Left renal cortex interstitium (tissue), 4 donors: ENCODE results near the gene AAMDC. TPM values are rescaled to one million over a fixed set of nuclear protein-coding genes. Genes with fewer than 3 reads are reported as not detected.
A peak's percentile ranks its signal among the peaks of the same experiment; 100 is the strongest.

Experiments used
- DNase-seq, 4 donors: peaks; one replicate each; pipeline ENCODE4 v3.0.0-alpha.2; 2013; ENCODE audit warnings: low read depth in 4 of 4, low spot score in 2 of 4, missing footprints in 1 of 4
- polyA plus RNA-seq, 4 donors: library from polyadenylated mRNA; unstranded; fragments of 120-200 nt; gene quantifications; one replicate each; pipeline ENCODE4 v1.2.1, GENCODE V29; 2013; ENCODE audit not compliant: insufficient read length in 4 of 4

AAMDC gene
- 10 to 100 TPM; 45.0 to 58.9 (median 50.3) TPM for polyA plus RNA-seq

DNA sequence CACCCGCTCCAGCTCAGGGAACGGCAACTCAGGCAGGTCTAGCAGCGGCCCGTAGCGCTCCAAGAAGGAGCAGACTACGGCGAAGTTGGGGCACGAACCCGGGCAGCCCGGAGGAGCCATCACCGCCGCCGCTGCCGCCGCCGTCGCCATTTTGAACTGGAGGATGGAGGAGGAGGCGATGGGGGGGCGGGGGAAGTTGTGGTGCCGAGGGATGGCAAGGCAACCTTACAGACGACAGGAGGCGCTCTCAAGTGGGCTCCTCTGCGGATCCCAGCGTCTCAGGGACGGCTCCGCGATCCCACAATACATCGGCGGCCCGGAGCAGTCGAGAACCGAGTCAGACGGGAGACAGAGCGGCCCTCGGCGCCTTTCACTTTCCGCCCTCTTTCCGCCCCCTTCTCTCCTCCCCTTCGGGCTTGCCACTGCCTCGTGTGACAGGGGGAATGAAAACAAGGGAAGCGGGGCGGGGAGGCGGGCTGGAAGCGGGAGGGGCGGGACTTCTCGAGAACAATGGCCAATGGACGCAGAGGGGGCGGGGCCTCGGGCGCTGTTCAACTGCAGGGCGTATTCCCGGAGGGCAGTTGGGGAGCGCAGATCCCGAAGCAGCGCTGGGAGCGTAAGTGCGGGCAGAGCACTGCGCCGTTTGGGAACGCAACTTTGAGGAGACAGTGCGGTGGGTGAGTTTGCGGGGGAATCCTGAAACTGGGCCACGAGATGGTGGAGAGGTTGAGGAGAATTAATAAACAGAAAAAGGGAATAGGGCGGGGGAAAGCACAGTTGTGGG is at the start of gene AAMDC, which contains the start of gene RSF1:
Gene AAMDC, plus strand, starts transcription at position 580 of the 784 bp plus-strand sequence. CDS start 21,353 bp downstream, outside the sequence.
Gene RSF1, minus strand, starts transcription at position 158 of the 784 bp plus-strand sequence. Its CDS starts 8 bp downstream, at position 150.
- DNase-seq: peak; percentile 94 to 97 (median 97)

DNA sequence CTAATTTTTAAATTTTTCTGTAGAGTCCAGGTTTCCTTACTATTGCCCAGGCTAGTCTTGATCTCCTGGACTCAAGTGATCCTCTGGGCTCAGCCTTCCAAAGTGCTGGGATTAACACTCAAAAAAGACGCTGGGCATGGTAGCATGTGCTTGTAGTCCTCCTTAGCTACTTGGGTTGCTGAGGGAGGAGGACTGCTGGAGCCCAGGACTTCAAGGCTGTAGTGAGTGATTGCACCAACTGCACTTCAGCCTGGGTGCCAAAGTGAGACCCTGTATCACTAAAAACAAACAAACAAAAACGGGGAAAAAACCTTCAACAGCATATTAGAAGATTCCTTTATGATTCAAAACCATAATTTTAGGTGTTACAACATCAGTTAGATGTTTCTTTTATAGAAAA is 45.0 kb upstream of the AAMDC start:
- no peak for DNase-seq

DNA sequence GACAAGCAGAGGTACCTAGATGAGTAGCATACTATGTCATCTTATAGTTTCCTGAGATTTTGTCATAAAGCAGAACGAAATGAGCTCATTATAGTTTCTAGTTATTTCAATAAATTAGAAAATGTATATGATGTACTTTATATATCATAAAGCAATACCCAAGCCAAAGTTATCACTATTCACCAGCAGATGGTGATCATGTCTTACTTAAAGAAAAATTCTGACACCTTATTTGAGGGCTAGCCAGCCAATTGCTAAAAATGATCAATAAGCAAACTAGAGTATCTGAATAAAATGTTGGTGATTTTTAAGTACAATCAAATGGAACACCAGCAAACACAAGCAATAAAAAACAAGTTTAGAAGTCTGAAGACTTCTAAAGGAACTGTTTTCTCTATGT is 44.5 kb upstream of the AAMDC start:
- DNase-seq: no peak

DNA sequence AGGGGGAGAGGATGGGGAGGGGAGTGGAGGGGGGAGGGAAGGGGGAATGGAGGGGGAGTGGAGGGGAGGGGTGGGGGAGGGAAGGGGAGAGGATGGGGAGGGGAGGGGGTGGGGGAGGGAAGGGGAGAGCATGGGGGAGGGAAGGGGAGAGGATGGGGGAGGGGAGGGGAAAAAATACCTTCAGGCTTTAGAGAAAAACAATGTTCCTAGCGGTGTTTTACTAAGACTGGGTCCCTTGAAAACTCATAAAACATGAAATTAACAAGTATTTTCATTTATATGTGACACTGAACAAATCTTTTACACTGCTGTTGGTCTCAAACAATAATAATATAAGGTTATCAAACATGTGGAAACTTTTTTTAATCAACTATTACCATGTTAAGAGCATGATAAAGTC is 42.8 kb upstream of the AAMDC start:
- DNase-seq: no peak

DNA sequence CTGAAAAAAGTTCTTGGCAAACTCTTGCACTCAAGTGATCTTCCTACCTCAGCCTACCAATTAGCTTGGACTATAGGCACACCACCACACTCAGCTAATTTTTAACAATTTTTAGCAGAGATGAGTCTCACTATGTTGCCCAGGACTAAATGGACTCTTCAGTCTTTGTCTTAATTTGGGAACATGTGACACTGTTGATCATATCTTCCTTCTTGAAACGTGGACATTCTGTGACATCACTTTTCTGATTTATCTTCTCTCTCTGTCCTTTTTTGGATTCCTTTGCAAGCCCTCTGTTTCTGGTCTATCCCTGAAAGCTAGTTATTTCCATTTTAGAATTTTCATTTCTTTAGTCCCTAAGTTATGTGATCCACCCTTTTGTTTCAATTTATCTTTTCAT is 42.4 kb upstream of the AAMDC start:
- no peak for DNase-seq

DNA sequence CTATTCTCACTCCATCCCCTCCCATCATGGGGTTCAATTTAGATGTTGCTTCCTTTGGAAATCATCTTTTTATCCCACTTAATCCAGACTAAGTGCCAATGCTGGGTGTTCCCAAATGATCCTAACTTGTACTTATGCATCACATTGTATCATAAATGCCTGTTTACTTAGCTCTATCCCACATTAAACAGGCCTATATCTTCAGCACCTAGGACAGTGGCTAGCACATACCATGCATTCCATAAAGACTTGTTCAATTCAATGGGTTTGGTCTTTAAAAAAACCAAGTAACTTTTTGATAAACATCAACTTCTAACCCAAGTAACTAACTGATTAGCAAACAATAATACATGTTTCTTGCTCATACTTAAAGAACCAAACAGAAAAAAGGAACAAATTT is 41.0 kb upstream of the AAMDC start:
- peak in 2 of 4 donors; percentile 5 to 13 for DNase-seq

DNA sequence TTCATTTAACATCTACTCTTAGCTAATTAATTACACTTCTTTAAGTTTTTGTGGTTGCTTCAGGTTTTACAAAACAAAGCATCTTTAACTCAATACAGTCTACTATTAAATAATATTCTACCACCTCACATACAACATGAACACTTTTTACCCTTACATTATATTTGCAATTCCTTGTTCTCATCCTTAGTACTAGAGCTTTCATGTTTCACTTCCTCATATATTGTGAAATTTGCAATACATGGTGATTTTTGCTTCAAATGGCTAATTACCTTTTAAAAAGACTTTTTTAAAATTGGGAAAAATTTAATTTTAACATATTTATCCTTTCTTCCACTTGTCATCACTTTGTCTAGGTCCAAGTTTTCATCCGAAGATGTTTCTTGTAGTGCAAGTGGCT is 37.9 kb upstream of the AAMDC start:
- DNase-seq: no peak

DNA sequence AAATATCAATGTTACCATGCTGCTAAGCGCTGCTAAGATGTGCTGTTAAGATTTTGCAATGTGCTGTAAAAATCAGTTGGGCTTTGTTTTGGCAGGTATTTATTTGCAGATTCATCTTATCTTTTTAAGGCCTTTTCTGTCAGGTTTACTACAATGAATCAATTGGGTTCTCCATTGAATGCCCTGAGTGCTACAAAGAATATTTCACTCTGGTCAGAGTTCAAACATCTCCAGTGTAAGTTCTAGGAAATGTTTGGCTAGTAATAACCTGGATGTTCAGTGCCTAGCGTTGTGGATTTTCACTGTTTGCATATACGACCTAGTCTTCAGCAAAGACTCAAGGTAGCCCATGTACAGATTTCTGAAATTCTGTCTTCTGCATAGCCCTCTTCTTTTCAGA is 36.4 kb upstream of the AAMDC start:
- DNase-seq: no peak

DNA sequence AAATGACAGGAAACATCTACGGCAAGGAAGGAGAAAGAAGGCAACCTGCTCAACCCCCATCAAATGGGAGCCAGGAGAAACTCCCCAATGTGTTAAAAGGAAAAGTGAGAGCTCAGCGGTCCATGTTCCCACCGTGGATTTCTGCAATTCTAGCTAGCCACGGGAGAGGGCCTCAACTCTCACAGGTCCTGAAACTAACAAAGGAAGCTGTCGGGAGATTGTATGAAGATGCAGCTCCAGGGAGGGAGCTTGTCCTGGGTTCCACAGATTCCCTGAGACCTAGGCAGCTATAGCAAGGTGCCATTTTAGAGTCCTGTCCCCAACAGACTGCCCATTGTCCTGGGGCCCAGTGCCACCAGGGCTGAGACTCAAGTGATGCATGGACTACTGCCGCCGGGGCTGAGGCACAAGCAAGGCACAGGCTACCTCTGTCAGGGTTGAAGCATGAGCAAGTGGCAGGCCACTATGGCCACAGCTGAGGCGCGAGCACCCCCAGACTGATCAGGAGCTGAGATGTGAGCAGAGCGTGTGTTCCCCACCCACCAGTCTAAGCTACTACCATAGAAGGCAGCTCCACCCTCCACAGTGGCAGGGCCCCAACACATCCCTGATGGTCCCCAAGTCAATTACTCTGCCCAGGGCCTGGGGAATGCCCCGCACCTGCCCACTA is 31.7 kb upstream of the AAMDC start:
- DNase-seq: no peak

DNA sequence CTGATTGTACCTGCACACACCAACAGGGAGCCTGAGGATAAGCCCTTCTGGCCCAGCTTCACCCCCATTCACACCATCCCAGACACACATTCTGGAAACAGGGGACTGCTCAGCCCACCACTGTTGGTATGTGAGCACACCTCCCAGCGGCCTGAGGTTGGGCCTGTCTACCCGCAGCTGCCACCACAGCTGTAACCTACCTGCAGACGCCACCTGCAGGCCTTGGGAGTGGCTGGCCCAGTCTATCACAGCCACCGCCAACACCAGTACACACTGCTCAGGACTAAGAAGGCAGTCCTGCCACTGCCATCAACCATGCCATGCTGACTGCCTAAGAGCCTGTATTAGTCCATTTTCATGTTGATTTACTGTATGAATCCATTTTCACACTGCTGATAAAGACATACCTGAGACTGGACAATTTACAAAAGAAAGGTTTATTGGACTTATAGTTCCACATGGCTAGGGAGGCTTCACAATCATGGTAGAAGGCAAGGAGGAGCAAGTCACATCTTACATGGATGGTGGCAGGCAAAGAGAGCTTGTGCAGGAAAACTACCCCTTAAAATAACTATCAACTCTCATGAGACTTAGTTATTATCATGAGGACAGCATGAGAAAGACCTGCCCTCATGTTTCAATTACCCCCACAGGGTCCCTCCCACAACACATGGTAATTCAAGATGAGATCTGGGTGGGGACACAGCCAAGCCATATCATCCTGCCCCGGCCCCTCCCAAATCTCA is 31.0 kb upstream of the AAMDC start:
- DNase-seq: no peak

DNA sequence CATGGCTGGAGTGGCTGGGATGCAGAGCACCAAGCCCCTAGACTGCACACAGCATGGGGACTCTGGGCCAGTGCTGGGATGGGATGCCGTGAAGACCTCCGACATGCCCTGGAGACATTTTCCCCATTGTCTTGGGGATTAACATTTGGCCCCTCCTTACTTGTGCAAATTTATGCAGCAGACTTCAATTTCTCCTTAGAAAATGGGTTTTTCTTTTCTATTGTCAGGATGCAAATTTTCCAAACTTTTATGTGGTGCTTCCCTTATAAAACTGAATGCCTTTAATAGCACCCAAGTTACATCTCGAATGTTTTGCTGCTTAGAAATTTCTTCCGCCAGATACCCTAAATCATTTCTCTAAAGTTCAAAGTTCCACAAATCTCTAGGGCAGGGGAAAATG is 29.6 kb upstream of the AAMDC start:
- DNase-seq: no peak

DNA sequence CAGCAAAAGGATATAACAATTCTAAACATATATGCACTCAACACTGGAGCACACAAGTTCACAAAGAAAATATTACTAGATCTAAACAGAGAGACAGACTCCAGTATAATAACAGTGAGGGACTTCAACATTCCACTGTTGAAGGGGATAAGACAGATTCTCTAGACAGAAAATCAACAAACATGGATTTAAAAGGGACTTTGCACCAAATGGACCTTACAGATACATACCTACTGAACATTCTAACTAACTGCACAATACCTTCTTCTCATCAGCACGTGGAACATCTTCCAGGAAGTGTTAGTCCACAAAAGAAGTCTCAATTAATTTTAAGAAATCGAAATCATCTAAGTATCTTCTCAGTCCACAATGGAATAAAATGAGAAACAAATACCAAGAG is 27.0 kb upstream of the AAMDC start:
- no peak for DNase-seq

DNA sequence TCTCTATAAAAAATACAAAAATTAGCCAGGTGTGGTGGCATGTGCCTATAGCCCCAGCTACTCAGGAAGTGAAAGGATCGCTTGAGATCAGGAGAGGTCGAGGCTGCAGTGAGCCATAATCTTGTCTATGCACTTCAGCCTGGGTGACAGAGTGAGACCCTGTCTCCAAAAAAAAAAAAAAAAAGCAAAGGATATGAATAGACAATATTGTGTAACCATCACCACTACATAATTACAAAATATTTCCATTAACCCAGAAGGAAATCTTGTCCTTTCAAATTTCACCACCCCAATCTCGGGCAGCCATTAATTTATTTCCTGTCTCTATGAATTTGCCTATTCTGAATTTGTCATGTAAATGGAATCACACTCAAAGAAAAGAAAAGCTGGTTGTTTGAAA is 21.6 kb upstream of the AAMDC start:
- DNase-seq: no peak

DNA sequence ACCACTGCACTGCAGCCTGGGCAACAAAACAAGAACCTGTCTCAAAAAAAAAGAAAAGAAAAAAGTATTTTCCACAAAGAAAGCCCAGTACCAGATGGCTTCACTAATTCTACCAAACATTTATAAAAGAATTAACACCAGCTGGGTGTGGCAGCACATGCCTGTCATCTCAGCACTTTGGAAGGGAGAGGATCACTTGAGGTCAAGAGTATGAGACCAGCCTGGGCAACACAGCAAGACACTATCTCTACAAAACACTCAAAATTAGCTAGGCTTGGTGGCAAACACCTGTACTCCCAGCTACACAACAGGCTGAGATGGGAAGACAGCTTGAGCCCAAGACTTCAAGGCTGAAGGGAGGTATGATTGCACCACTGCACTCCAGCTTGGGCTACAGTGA is 20.5 kb upstream of the AAMDC start:
- DNase-seq: no peak

DNA sequence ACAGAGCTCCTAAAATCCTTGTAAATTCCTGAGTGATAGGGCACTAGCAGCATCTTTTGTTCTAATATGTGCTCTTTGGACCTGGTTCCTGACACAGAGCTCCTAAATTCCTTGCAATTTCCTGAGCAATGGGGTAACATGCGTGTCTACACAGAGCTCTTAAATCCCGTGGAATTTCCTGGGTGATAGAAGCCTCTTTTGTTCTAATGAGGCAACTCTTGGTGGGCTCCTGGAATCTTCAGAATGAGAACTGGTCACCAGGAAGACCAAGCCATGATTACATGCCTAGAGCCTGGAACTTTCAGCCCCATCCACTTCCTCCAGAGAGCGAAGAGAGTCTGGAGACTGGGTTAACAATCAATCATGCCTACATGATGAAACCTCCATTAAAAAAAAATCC is 19.5 kb upstream of the AAMDC start:
- no peak for DNase-seq

DNA sequence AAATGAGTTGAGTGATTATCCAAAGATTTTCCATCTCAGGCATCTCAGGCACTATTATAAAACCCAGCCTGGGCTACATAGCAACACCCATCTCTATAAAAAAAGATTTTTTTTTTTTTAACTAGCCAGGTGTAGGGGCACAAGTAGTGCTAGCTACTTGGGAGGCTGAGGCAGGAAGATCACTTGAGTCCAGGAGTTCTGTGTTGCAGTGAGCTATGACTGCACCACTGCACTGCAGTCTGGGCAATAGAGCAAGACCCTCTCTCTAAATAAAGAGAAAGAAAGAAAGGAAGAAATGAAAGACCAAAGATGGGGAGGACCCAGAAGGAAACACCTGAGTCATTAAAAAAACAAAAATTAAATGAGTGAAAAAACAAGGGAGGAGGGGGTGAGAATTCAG is 14.5 kb upstream of the AAMDC start:
- DNase-seq: no peak

DNA sequence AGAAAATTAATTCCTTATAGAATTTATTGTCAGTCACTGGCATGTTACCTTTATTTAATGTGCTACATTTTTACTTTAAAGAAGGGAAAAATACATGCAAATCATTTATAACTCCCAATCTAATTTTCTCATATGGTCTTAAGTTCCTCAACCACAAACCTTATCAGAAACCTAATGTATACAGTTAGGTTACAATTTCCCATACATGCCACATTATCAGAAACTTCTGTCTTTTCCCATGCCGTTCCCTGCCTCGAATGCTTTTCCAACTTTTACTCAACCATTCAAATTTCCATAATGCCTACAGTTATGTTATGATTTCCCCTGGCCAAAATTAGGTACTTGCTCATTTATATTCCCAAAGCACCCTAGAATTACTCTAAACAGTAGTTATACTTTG is 14.0 kb upstream of the AAMDC start:
- DNase-seq: no peak

DNA sequence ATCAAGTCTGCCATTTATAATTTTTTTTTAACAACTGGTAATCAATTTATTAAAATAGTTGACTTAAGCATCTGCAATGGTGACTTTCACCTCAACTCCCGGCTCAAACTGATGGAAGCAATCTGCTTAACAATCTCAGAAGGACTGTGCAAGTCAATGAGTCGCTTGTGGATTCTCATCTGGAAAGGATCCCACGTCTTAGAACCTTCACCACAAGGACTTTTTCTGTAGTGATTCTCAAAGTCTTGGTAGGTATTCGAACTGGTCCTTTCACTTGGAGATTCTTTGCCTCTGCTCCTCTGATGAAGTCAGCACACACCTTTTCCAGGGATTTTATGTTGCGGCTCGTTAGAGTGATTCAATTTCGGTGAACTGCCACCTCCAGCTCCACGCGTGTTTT is 7.7 kb upstream of the AAMDC start:
- DNase-seq: no peak

DNA sequence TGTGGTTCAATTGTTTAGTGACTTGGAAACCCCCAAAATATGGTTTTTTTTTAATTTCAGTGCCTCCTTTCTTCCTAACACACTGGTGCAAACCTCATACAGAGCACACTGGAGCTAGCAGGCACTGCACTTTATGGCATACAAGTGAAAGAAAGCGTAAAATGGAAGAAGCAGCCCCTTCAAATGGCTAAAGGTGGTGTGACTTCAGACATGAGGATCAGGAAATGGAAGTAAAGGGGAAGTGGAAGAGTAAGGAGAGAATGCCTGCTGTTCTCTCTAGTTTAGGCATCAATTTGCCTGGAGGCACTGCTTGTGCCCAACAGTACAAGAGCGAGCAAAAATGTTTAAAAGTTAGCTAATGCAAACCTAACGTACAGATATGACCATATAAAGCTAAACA is 6.1 kb upstream of the AAMDC start:
- DNase-seq: no peak

DNA sequence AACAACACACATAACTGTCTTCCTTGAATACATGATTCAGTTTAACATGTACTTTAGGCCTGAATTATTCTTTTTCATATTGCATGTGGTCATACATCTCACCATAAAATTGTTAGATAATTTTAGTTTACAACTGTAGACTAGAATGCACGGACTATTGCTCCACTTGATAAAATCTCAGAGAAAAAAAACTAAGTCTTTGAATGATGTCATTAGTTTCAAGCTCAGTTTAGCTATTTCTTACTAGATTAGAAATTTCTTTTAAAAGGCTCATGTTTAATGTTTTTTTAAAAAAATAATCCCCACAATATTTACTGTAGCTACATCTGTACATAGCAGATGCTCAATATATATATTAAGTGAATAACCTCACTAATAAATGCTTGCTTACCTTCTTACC is 5.5 kb upstream of the AAMDC start:
- DNase-seq: no peak

DNA sequence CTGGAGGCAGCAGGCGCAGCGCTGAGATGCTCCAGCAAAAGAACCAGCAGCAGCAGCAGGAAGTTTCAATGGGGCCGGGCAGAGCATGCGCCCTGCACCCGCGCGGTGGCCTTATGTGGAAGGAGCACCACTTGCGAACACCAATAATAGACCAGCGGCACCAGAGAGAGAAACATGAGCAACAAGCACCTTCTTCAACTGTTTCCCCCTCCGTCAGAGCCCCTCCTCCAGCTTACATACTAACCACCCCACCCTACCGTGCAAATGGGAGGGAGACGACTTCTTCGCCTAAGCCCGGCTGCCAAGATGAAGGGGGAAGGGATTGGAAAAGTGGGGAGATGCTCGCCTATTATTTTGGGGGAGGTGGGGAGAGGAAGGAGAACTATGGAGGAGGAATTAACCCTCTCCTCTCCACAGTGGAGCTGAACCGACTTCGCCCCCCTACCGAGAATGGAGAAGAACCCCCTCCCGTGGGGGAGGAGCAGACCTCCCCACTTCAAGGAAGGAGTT is 1.5 kb upstream of the AAMDC start:
- peak; percentile 54 to 75 (median 70) for DNase-seq
